ENCODE results near the gene BAIAP2.
A peak's percentile ranks its signal among the peaks of the same experiment; 100 is the strongest.

BAIAP2 gene

GRCh38 chr17:81163051-81163695 is 128.2 kb downstream of the BAIAP2 start:
- no peak for DNase-seq

- DNase-seq: no peak
Measured at GRCh38 chr17:81163703-81164370, 128.9 kb downstream of the BAIAP2 start.

GRCh38 chr17:81164371-81165245 is 129.7 kb downstream of the BAIAP2 start:
- peak; percentile 99 to 100 for DNase-seq

- DNase-seq: peak in 1 of 2 experiments; percentile 64
Measured at GRCh38 chr17:81165246-81166032, 130.5 kb downstream of the BAIAP2 start, which contains the start of gene PVALEF. Gene PVALEF (plus strand): TSS chr17:81165507. CDS start chr17:81181227, 15,720 bp downstream.

GRCh38 chr17:81166033-81166492 is 131.1 kb downstream of the BAIAP2 start, which contains the start of gene AATK:
Gene AATK (minus strand): TSS chr17:81166221. CDS start chr17:81165992, 229 bp downstream.
- DNase-seq: no peak

Measured in NCI-H524 (cell line).